GM10248 (cell line): ENCODE measurements around the gene RETREG2.

Source experiments
- CTCF ChIA-PET: fragments of 300-600 bp; sonication (Branson Sonifier 250); formaldehyde crosslinking; extraction: SDS; loops from one replicate; lab custom pipeline; 2021; ENCODE audit warnings: antibody characterized with exemption; lab: Yijun Ruan, JAX
- POLR2A ChIA-PET: fragments of 350-650 bp; sonication (Branson Sonifier 250); formaldehyde crosslinking; extraction: SDS; loops from one replicate; lab custom pipeline; 2020; ENCODE audit warnings: antibody characterized with exemption; lab: Yijun Ruan, JAX
- DNase-seq: peaks from one replicate; pipeline ENCODE4 v3.0.0; 2012; ENCODE audit errors: extremely low spot score
- CTCF ChIP-seq: IDR thresholded peaks from 2 replicates; pipeline ENCODE4 v1.5.1; 2012; ENCODE audit warnings: mild to moderate bottlenecking, low read depth; ENCODE audit errors: extremely low read depth, missing control alignments, control extremely low read depth

The RETREG2 gene

DNA sequence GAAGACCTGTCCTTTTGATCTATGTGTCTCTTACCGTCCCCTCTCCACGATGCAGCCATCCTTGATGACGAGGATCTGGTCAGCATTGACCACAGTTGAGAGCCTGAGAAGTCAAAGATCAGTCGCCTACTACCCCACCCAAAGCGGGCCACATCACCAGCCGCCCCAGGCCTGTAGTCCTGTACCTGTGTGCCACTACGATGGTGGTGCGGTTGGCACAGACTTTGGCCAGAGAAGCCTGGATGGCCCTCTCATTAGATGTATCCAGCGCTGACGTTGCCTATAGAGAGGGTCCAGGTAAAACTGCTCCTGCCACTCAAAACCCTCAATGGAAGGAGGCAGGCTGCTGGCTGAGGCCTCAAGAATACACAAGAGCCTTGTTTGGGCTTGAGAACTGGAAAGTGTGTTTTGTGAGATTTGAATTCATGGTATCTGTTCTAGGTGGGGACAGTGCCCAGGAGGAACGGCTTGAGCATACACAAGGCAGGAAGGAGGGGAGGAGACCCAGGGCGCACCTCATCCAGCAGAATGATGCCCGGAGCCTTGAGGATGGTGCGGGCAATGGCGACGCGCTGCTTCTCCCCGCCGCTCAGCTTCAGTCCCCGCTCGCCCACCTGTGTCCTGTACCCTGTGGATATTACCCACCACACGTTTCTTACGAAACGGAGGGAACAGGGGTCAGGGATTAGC lies 32.3 kb downstream of the RETREG2 start:
- POLR2A ChIA-PET = interaction anchor here (0.5 kb wide), 1 partner anchor 45 kb away, joined by 5 read pairs; no protein-coding TSS in a partner anchor
- CTCF ChIA-PET = interaction anchor here (1.2 to 3.6 kb wide), 3 partner anchors 35 to 83 kb away, joined by 3 to 15 read pairs (median 4); no protein-coding TSS in a partner anchor

GRCh38 chr2:219210886-219211362 lies 32.8 kb downstream of the RETREG2 start:
- DNase-seq = no peak
- ChIA-PET CTCF (interaction anchor here (0.7 to 3.6 kb wide), 12 partner anchors 10 to 91 kb away, joined by 3 to 15 read pairs (median 3); partner anchors contain the start of gene NHEJ1), POLR2A (interaction anchor here (0.5 kb wide), 1 partner anchor 45 kb away, joined by 5 read pairs; no protein-coding TSS in a partner anchor)

More for the DNA sequence above, 32.3 kb downstream of the RETREG2 start:
- DNase-seq = no peak
- no peak for TF ChIP-seq CTCF

GRCh38 chr2:219213026-219213415 lies 34.9 kb downstream of the RETREG2 start:
- ChIA-PET CTCF (interaction anchor here (1.2 to 3.6 kb wide), 8 partner anchors 9 to 317 kb away, joined by 3 to 15 read pairs (median 5); partner anchors contain the start of gene CNPPD1), POLR2A (interaction anchor here (0.5 kb wide), 1 partner anchor 40 kb away, joined by 4 read pairs; the partner anchor contains the start of gene TUBA4B)
- no peak for TF ChIP-seq CTCF
- DNase-seq = no peak

More at GRCh38 chr2:219210886-219211362, 32.8 kb downstream of the RETREG2 start:
- TF ChIP-seq CTCF = no peak

DNA sequence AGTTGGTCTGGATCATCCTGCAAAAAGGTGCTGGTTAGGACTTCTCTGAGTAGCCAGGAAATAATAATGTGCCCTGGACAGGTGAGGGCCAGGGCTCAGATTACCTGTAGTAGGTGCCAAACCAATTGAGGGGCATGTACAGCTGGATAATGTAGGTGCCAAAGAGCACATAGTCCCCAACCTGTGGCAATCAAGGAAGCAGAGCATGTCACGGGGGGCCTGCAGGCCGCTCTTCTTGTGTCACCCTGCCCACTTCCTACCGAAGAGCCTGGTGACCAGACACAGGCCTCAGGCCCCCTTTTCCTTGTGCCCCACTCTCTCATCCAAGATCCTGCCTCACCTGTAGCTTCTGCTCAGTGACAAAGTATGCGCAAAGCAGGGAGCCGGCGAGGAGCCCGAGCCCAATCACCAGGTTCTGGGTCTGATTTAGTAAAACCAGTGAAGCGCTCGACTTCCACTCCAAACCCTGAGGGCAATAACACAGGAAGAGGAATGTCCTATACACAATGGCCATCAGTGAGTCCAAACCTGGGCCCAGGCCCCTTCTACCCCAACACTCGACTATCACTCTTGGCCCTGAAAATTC lies 35.5 kb downstream of the RETREG2 start:
- POLR2A ChIA-PET = interaction anchor here (0.5 kb wide), 1 partner anchor 39 kb away, joined by 4 read pairs; the partner anchor contains the start of gene TUBA4B
- no peak for TF ChIP-seq CTCF
- DNase-seq = no peak
- CTCF ChIA-PET = interaction anchor here (1.2 to 3.6 kb wide), 6 partner anchors 10 to 316 kb away, joined by 3 to 15 read pairs (median 6); no protein-coding TSS in a partner anchor

DNA sequence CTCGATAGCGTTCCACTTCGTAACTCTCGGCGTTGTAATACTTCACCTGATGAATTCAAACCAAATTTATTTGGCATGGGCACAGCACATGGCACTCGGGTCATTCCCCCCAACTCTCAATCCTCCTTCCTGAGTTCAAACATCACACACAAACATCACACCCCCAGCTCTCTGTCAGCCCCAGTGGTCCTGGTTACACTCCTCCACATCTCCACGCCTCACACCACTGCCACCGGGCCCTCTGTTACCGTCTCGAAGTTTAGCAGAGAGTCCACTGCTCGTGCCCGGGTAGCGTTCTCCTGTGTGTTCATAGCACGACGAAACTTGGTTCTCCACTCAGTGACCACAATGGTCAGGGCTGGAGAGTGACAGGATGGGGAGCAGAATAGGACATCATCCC lies 36.1 kb downstream of the RETREG2 start:
- ChIA-PET CTCF (interaction anchor here (0.8 to 2.4 kb wide), 4 partner anchors 11 to 81 kb away, joined by 3 to 6 read pairs (median 6); no protein-coding TSS in a partner anchor), POLR2A (no interaction called here)
- no peak for TF ChIP-seq CTCF
- no peak for DNase-seq

DNA sequence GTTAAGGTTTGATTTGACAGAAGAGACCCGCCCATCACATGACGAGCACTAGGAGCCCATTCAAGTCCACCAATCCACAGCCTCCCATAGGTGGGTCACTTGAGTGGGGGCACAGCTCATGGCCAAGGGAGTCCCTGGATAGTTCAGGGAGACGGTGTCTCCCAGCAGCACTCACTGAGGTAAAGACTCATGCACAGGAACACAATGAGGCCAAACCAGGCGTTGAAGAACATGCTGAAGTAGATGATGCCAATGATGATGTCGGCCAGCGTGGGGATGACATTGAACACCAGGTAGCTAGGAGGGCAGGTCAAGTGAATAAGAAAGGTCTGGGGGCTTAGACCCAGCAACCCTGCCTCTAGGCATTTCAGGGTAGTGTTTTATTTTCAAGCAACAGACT lies 36.7 kb downstream of the RETREG2 start:
- TF ChIP-seq CTCF = no peak
- ChIA-PET CTCF (interaction anchor here (0.8 to 2.4 kb wide), 4 partner anchors 12 to 81 kb away, joined by 3 to 6 read pairs (median 6); no protein-coding TSS in a partner anchor), POLR2A (interaction anchor here (0.6 kb wide), 1 partner anchor 18 kb away, joined by 3 read pairs; no protein-coding TSS in a partner anchor)
- DNase-seq = no peak
